Posterior cingulate gyrus (tissue), 11 donors: Measurements from ENCODE around the gene SEMA4D.

ENCODE experiments used
- DNase-seq, 10 donors: peaks; one replicate each; pipeline versions ENCODE4 v3.0.0 to v3.0.0-alpha.2; 2020 to 2021; ENCODE audit warnings: mixed read lengths in 3 of 10
- intact Hi-C: fragments of 100-400 bp; cut with DNase I; formaldehyde crosslinking; loops from one replicate; pipeline ENCODE4 v1.15.1; 2023

SEMA4D gene

GRCh38 chr9:89497978-89498851 is at the start of gene SEMA4D:
Gene SEMA4D, minus strand, starts transcription at chr9:89498113. Its CDS starts 92,657 bp downstream, at chr9:89405456.
- DNase-seq, result peak; percentile 58 to 95 (median 74)
- intact Hi-C loops, result loop anchor here (5.0 kb wide), 1 partner anchor 49 kb away; no protein-coding TSS in a partner anchor

GRCh38 chr9:89547000-89547399 is 49.1 kb upstream of the SEMA4D start:
- intact Hi-C loops, result loop anchor here (5.0 kb wide), 2 partner anchors 50 to 120 kb away; partner anchors contain the start of gene SEMA4D
- no peak for DNase-seq

GRCh38 chr9:89544279-89544661 is 46.4 kb upstream of the SEMA4D start:
- intact Hi-C loops, result no loop called here
- no peak for DNase-seq

GRCh38 chr9:89543621-89544278 is 45.8 kb upstream of the SEMA4D start:
- intact Hi-C loops, result loop anchor here (2.0 kb wide), 2 partner anchors 15 to 95 kb away; no protein-coding TSS in a partner anchor
- no peak for DNase-seq

GRCh38 chr9:89543111-89543510 is 45.2 kb upstream of the SEMA4D start:
- peak in 1 of 10 donors; percentile 28 for DNase-seq
- intact Hi-C loops, result loop anchor here (2.0 kb wide), 2 partner anchors 14 to 94 kb away; no protein-coding TSS in a partner anchor

GRCh38 chr9:89542401-89543021 is 44.6 kb upstream of the SEMA4D start:
- peak; percentile 48 to 95 (median 68) for DNase-seq
- intact Hi-C loops, result loop anchor here (2.0 kb wide), 2 partner anchors 14 to 94 kb away; no protein-coding TSS in a partner anchor

GRCh38 chr9:89541798-89542197 is 43.9 kb upstream of the SEMA4D start:
- intact Hi-C loops, result loop anchor here (2.0 kb wide), 2 partner anchors 13 to 93 kb away; no protein-coding TSS in a partner anchor
- DNase-seq, result peak in 1 of 10 donors; percentile 23

GRCh38 chr9:89539374-89539773 is 41.5 kb upstream of the SEMA4D start:
- intact Hi-C loops, result no loop called here

GRCh38 chr9:89538871-89539270 is 41.0 kb upstream of the SEMA4D start:
- DNase-seq, result no peak
- intact Hi-C loops, result no loop called here

More at GRCh38 chr9:89539374-89539773, 41.5 kb upstream of the SEMA4D start:
- no peak for DNase-seq

- intact Hi-C loops, result no loop called here
- peak in 1 of 10 donors; percentile 38 for DNase-seq
Measured at GRCh38 chr9:89537166-89537565, 39.3 kb upstream of the SEMA4D start.

- intact Hi-C loops, result no loop called here
- DNase-seq, result no peak
Measured at GRCh38 chr9:89536600-89536999, 38.7 kb upstream of the SEMA4D start.

- intact Hi-C loops, result no loop called here
- DNase-seq, result no peak
Measured at GRCh38 chr9:89536145-89536574, 38.2 kb upstream of the SEMA4D start.

GRCh38 chr9:89535461-89535860 is 37.5 kb upstream of the SEMA4D start:
- DNase-seq, result peak in 1 of 10 donors; percentile 74
- intact Hi-C loops, result no loop called here

- intact Hi-C loops, result no loop called here
- DNase-seq, result peak in 2 of 10 donors; percentile 37 to 81
Measured at GRCh38 chr9:89534515-89535287, 36.8 kb upstream of the SEMA4D start.

- intact Hi-C loops, result no loop called here
- peak in 8 of 10 donors; percentile 27 to 93 (median 62) for DNase-seq
Measured at GRCh38 chr9:89533411-89534095, 35.6 kb upstream of the SEMA4D start.

GRCh38 chr9:89532944-89533343 is 35.0 kb upstream of the SEMA4D start:
- intact Hi-C loops, result no loop called here
- DNase-seq, result no peak

- intact Hi-C loops, result no loop called here
- DNase-seq, result peak in 1 of 10 donors; percentile 54
Measured at GRCh38 chr9:89532478-89532877, 34.6 kb upstream of the SEMA4D start.

GRCh38 chr9:89531766-89532165 is 33.9 kb upstream of the SEMA4D start:
- no peak for DNase-seq
- intact Hi-C loops, result no loop called here

- intact Hi-C loops, result no loop called here
- no peak for DNase-seq
Measured at GRCh38 chr9:89530726-89531125, 32.8 kb upstream of the SEMA4D start.
